Liver (tissue), 9 donors: Measurements from ENCODE around the gene ADGRV1. TPM values are rescaled to one million over a fixed set of nuclear protein-coding genes. Genes with fewer than 3 reads are reported as not detected.

Experiments
- DNase-seq: peaks from one replicate; pipeline ENCODE4 v3.0.0-alpha.2; 2017; ENCODE audit warnings: low spot score
- H3K27ac ChIP-seq, 2 donors: one replicate each; pipeline ENCODE4 v1.7.0; 2013; ENCODE audit warnings: inconsistent platforms in 2 of 2, low read length in 2 of 2, control low read depth in 1 of 2, low read depth in 1 of 2, mild to moderate bottlenecking in 1 of 2
- H3K27me3 ChIP-seq, 4 donors: one replicate each; pipeline versions ENCODE4 v1.6.1 to v1.7.0; 2013; ENCODE audit warnings: low read length in 3 of 4, inconsistent platforms in 1 of 4, mild to moderate bottlenecking in 1 of 4, moderate library complexity in 1 of 4; ENCODE audit not compliant: control insufficient read depth in 4 of 4, insufficient read depth in 4 of 4
- H3K36me3 ChIP-seq, 4 donors: one replicate each; pipeline versions ENCODE4 v1.6.1 to v1.7.0; 2013; ENCODE audit warnings: low read length in 3 of 4, mild to moderate bottlenecking in 3 of 4, low read depth in 1 of 4, moderate library complexity in 1 of 4; ENCODE audit not compliant: control insufficient read depth in 4 of 4, insufficient read depth in 3 of 4
- H3K4me1 ChIP-seq, 4 donors: one replicate each; pipeline versions ENCODE4 v1.6.1 to v1.7.0; 2013; ENCODE audit warnings: low read length in 3 of 4, mild to moderate bottlenecking in 3 of 4, moderate library complexity in 1 of 4; ENCODE audit not compliant: control insufficient read depth in 4 of 4, insufficient read depth in 4 of 4
- H3K4me3 ChIP-seq, 3 donors: one replicate each; pipeline versions ENCODE4 v1.6.1 to v1.7.0; 2013; ENCODE audit warnings: low read length in 3 of 3, control low read depth in 1 of 3, low read depth in 1 of 3, mild to moderate bottlenecking in 1 of 3
- H3K9ac ChIP-seq, 2 donors: one replicate each; pipeline ENCODE4 v1.7.0; 2013; ENCODE audit warnings: low read length in 2 of 2, mild to moderate bottlenecking in 2 of 2, moderate library complexity in 2 of 2, control low read depth in 1 of 2, low read depth in 1 of 2
- H3K9me3 ChIP-seq, 4 donors: one replicate each; pipeline versions ENCODE4 v1.6.1 to v1.7.0; 2013; ENCODE audit warnings: low read length in 3 of 4; ENCODE audit not compliant: control insufficient read depth in 4 of 4
- ATF3 ChIP-seq: IDR thresholded peaks from 2 replicates; pipeline ENCODE4 v1.6.1; 2016; ENCODE audit warnings: antibody characterized with exemption
- CTCF ChIP-seq: fragments of 150-350 bp; IDR thresholded peaks from 2 replicates; pipeline ENCODE4 v1.5.1; 2017; ENCODE audit warnings: improper control_type of control experiment, low read depth, low read length; ENCODE audit not compliant: missing input control
- EGR1 ChIP-seq, 2 donors: IDR thresholded peaks; 2 replicates each; pipeline ENCODE4 v1.6.1; 2016 to 2018; ENCODE audit warnings: antibody characterized with exemption in 2 of 2, low read depth in 2 of 2
- FOXA1 ChIP-seq: IDR thresholded peaks from 2 replicates; pipeline ENCODE4 v1.6.1; 2016; ENCODE audit warnings: antibody characterized with exemption
- FOXA2 ChIP-seq: IDR thresholded peaks from 2 replicates; pipeline ENCODE4 v1.6.1; 2016; ENCODE audit warnings: antibody characterized with exemption
- GABPA ChIP-seq, 2 donors: IDR thresholded peaks in 1 of 2; conservative IDR thresholded peaks in 1 of 2; 2 replicates each; pipeline ENCODE4 v1.6.1; 2016; ENCODE audit warnings: antibody characterized with exemption in 2 of 2, mild to moderate bottlenecking in 1 of 2, moderate library complexity in 1 of 2
- HNF4A ChIP-seq, 2 donors: conservative IDR thresholded peaks; 2 replicates each; pipeline ENCODE4 v1.6.1; 2016; ENCODE audit warnings: antibody characterized with exemption in 2 of 2, mild to moderate bottlenecking in 2 of 2
- HNF4G ChIP-seq: IDR thresholded peaks from 2 replicates; pipeline ENCODE4 v1.6.1; 2016; ENCODE audit warnings: antibody characterized with exemption
- JUND ChIP-seq, 2 donors: IDR thresholded peaks; 2 replicates each; pipeline ENCODE4 v1.6.1; 2016; ENCODE audit warnings: antibody characterized with exemption in 2 of 2
- NR2F2 ChIP-seq: IDR thresholded peaks from 2 replicates; pipeline ENCODE4 v1.6.1; 2016; ENCODE audit warnings: antibody characterized with exemption
- RAD21 ChIP-seq, 2 donors: IDR thresholded peaks; 2 replicates each; pipeline ENCODE4 v1.6.1; 2016; ENCODE audit warnings: antibody characterized with exemption in 2 of 2, mild to moderate bottlenecking in 2 of 2
- RXRA ChIP-seq, 2 donors: IDR thresholded peaks; 2 replicates each; pipeline ENCODE4 v1.6.1; 2017 to 2018; ENCODE audit warnings: antibody characterized with exemption in 2 of 2, mild to moderate bottlenecking in 1 of 2
- SP1 ChIP-seq: IDR thresholded peaks from 2 replicates; pipeline ENCODE4 v1.6.1; 2018; ENCODE audit warnings: antibody characterized with exemption, mild to moderate bottlenecking
- TAF1 ChIP-seq: conservative IDR thresholded peaks from 2 replicates; pipeline ENCODE4 v1.6.1; 2016; ENCODE audit warnings: antibody characterized with exemption, mild to moderate bottlenecking
- YY1 ChIP-seq: IDR thresholded peaks from 2 replicates; pipeline ENCODE4 v1.6.1; 2016; ENCODE audit warnings: antibody characterized with exemption, mild to moderate bottlenecking
- WGBS: extraction: QIAGEN DNeasy Blood & Tissue Kit; methylation state at CpG from one replicate; pipeline ENCODE4 v1.1.7; 2013; 5-methylcytosine and 5-hydroxymethylcytosine counted together
- polyA plus RNA-seq, 2 donors: library from polyadenylated mRNA; stranded (reverse) in 1 of 2; unstranded in 1 of 2; fragments of 200-250 nt in 1 of 2; fragments of >200 nt in 1 of 2; fragmentation: Nextera tagmentation in 1 of 2; extraction: Ambion mirVana in 1 of 2; gene quantifications; one replicate each; pipeline versions ENCODE4 v1.2.1 to v1.2.3, GENCODE V29; 2013 to 2015
- total RNA-seq, 2 donors: library from RNA; depleted of rRNA; stranded (reverse); fragments of >200 nt; gene quantifications; one replicate each; pipeline ENCODE4 v1.2.3, GENCODE V29; 2014
- TF ChIP-seq, protein P1 (sequence below): IDR thresholded peaks from 2 replicates; pipeline ENCODE4 v1.6.1; 2016; ENCODE audit warnings: antibody characterized with exemption
- TF ChIP-seq, protein P2 (sequence below): IDR thresholded peaks from 2 replicates; pipeline ENCODE4 v1.6.1; 2016; ENCODE audit warnings: antibody characterized with exemption, mild to moderate bottlenecking
- donor health status: healthy.
- donor health status: healthy.
- donor health status: healthy.
- donor health status: healthy.
- donor health status: healthy.

ADGRV1 gene
- total and polyA plus RNA-seq, 4 donors, result 5.1 to 15.5 (median 9.6) TPM

GRCh38 chr5:90844931-90845330 lies 286.3 kb downstream of the ADGRV1 start:
- H3K4me1 ChIP-seq, result no peaks in the 10 kb centered on the region
- DNase-seq, result no peak
- H3K4me3 ChIP-seq, result no peak overlapping the region
- TF ChIP-seq FOXA1 (no peak), JUND (IDR thresholded peaks at IDR 0.05) (no peak), SP1 (no peak), CTCF (no peak), EGR1 (IDR thresholded peaks at IDR 0.05; ENCODE audit: low read depth in 2 of 2) (no peak), HNF4A (conservative IDR thresholded peaks at IDR 0.05) (no peak), RAD21 (IDR thresholded peaks at IDR 0.05) (no peak), HNF4G (no peak), ATF3 (no peak), TAF1 (no peak), GABPA (IDR thresholded peaks at IDR 0.05 in 1 of 2, conservative IDR thresholded peaks at IDR 0.05 in 1 of 2) (no peak), YY1 (no peak), RXRA (IDR thresholded peaks at IDR 0.05) (no peak)
- TF ChIP-seq, protein P1, sequence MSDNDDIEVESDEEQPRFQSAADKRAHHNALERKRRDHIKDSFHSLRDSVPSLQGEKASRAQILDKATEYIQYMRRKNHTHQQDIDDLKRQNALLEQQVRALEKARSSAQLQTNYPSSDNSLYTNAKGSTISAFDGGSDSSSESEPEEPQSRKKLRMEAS, result no peak
- TF ChIP-seq, protein P2, sequence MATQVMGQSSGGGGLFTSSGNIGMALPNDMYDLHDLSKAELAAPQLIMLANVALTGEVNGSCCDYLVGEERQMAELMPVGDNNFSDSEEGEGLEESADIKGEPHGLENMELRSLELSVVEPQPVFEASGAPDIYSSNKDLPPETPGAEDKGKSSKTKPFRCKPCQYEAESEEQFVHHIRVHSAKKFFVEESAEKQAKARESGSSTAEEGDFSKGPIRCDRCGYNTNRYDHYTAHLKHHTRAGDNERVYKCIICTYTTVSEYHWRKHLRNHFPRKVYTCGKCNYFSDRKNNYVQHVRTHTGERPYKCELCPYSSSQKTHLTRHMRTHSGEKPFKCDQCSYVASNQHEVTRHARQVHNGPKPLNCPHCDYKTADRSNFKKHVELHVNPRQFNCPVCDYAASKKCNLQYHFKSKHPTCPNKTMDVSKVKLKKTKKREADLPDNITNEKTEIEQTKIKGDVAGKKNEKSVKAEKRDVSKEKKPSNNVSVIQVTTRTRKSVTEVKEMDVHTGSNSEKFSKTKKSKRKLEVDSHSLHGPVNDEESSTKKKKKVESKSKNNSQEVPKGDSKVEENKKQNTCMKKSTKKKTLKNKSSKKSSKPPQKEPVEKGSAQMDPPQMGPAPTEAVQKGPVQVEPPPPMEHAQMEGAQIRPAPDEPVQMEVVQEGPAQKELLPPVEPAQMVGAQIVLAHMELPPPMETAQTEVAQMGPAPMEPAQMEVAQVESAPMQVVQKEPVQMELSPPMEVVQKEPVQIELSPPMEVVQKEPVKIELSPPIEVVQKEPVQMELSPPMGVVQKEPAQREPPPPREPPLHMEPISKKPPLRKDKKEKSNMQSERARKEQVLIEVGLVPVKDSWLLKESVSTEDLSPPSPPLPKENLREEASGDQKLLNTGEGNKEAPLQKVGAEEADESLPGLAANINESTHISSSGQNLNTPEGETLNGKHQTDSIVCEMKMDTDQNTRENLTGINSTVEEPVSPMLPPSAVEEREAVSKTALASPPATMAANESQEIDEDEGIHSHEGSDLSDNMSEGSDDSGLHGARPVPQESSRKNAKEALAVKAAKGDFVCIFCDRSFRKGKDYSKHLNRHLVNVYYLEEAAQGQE, result no peak
- H3K9ac ChIP-seq, result no peak overlapping the region
- no peaks in the 10 kb centered on the region for H3K36me3 ChIP-seq
- no peaks in the 10 kb centered on the region for H3K27me3 ChIP-seq
- no peak overlapping the region for H3K27ac ChIP-seq
- no peaks in the 10 kb centered on the region for H3K9me3 ChIP-seq
- 88% methylated on average over 5 of the region's 5 CpGs for WGBS

- H3K36me3 ChIP-seq, result no peaks in the 10 kb centered on the region
These were observed 287.3 kb downstream of the ADGRV1 start for GRCh38 chr5:90845723-90846554.

More at GRCh38 chr5:90845723-90846554, 287.3 kb downstream of the ADGRV1 start:
- TF ChIP-seq CTCF (no peak), YY1 (no peak), FOXA1 (no peak), RAD21 (IDR thresholded peaks at IDR 0.05) (no peak), GABPA (IDR thresholded peaks at IDR 0.05 in 1 of 2, conservative IDR thresholded peaks at IDR 0.05 in 1 of 2) (no peak), FOXA2 (no peak), NR2F2 (no peak), ATF3 (no peak)
- TF ChIP-seq, protein P1, result no peak
- TF ChIP-seq, protein P2, result no peak
- Histone ChIP-seq H3K27ac (no peak overlapping the region), H3K9ac (no peak overlapping the region), H3K4me1 (no peaks in the 10 kb centered on the region), H3K4me3 (no peak overlapping the region), H3K9me3 (no peaks in the 10 kb centered on the region), H3K27me3 (no peaks in the 10 kb centered on the region)
- no peak for DNase-seq
- 90% methylated on average over 7 of the region's 7 CpGs for WGBS
